GM12801 (cell line): ENCODE measurements around the gene TOX2.

Experiments used
- TF ChIP-seq, protein P1 (sequence below): IDR thresholded peaks from one replicate; pipeline ENCODE4 v1.5.1; 2011; ENCODE audit warnings: control low read depth; ENCODE audit not compliant: insufficient read length; ENCODE audit errors: extremely low read depth

The TOX2 gene

DNA sequence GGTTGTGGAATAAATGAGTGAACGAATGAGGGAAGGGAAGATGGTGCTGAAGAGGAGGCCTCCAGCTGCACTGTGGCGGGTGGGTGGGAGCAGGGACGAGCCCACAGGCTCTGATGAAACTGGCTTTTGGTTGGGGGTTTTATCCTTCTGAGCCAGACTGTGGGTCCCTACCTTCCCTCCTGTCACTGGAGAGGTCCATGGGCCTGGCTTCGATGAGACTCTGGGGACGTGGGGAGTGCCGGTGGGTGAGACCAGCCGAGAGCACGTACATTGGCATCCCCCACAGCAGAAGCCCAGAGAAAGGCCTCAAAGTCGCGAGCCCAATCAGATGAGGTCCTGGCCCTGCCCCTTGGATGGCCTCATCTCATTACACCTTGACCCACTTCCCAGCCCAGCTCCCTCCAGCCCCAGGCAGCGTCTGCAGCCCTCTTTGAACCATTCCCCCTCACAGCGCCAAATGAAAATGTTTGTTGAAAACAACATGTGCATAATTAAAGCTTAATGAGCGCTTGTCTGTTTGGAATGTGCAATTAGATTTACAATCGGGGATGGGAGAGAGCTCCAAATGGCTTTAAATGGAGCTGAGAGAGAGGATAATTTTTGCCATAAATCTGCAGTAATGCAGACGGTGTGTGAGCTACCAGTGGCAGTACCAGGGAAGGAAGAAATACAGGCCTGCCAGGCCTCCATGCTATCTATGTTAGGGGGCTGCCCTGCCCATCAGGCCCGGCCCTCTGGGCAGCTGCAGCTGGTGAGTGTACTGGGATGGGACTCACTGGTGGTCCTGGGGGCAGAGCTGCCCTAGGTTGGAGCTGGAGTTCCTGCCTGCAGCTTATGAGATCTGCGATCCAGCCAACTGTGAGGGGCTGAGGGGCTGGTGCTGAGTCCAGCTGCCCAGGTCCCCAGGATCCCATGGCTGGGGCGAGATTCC, 47.2 kb downstream of the TOX2 start:
- TF ChIP-seq, protein P1, sequence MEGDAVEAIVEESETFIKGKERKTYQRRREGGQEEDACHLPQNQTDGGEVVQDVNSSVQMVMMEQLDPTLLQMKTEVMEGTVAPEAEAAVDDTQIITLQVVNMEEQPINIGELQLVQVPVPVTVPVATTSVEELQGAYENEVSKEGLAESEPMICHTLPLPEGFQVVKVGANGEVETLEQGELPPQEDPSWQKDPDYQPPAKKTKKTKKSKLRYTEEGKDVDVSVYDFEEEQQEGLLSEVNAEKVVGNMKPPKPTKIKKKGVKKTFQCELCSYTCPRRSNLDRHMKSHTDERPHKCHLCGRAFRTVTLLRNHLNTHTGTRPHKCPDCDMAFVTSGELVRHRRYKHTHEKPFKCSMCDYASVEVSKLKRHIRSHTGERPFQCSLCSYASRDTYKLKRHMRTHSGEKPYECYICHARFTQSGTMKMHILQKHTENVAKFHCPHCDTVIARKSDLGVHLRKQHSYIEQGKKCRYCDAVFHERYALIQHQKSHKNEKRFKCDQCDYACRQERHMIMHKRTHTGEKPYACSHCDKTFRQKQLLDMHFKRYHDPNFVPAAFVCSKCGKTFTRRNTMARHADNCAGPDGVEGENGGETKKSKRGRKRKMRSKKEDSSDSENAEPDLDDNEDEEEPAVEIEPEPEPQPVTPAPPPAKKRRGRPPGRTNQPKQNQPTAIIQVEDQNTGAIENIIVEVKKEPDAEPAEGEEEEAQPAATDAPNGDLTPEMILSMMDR, result no peak

DNA sequence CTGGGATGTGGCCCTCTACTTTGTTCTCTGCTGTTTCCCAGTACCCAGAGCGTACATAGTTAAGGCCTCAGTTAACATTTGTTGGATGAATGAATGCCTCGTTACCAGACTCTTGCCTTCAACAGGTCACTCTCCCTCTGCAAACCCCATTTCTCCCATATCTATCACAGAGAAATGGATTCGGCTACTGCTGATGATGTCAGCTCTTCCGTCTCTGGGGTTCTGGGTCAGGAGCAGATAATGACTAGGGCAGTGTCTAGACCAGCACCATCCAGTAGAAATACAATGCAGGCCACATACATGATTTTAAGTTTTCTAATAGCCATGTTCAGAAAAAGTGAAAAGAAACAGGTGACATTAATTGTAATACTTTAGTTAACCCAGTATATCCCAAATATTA, 47.9 kb downstream of the TOX2 start:
- TF ChIP-seq, protein P1, result no peak

DNA sequence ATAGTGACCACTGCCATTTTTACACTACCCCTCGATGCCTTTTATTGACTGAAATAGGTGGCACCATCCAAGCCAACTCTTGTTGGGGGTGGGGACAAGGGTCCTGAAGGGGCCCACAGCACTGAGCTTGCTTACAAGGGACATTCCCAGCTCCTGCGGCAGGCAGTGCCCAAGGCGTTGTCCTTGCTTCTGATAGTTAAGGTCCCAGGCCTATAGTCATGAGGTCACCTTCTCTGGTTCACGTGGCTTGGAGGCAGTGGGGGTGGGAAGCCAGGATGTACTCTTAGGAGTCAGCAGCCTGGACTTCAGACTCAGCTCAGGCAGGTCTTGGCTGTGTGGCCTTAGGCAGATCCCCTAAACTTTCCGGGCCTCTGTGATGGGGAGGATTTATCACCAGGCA, 48.6 kb downstream of the TOX2 start:
- TF ChIP-seq, protein P1, result no peak

DNA sequence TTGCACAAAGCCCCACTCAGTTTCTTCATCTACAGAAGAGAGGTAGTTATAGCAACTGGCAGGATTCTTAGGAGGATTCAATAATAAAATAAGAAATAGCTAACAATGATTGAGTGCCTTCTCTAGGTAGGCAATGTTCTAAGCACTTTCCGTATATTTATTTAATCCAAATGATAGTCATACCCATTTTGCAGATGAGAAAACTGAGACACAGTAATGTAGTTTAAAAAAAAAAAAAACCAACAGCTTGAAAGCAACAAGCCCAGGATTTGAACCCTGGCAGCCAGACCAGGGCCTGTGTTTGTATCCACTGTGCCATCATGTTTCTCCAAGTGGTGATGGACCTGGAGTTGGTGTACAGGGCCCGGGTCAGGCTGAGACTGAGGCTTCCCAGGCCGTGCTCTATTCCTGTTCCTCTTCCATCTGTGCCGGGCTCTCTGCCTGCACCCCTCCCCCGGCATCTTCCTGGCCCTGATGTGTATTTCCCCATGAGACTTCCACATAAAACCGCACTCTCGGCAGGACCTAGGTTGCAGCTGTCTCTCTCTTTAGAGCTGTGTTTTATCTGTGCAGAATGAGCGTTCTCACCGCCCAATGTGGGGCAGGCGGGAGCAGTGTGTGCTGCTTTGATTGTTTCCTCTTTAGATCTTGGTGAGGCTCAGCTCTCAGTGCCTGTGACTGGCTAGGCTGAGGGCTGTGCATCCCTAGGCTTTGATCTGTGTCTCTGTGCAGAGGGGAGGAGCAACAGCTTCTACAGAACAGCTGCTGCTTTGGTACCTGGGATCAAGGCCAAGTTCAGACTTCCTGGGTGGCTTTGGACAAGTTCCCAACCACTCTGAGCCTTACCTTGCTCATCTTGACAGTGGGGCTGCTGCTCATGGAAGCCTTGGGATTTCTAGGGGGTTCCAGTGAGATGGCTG, 49.5 kb downstream of the TOX2 start:
- TF ChIP-seq, protein P1, result no peak

DNA sequence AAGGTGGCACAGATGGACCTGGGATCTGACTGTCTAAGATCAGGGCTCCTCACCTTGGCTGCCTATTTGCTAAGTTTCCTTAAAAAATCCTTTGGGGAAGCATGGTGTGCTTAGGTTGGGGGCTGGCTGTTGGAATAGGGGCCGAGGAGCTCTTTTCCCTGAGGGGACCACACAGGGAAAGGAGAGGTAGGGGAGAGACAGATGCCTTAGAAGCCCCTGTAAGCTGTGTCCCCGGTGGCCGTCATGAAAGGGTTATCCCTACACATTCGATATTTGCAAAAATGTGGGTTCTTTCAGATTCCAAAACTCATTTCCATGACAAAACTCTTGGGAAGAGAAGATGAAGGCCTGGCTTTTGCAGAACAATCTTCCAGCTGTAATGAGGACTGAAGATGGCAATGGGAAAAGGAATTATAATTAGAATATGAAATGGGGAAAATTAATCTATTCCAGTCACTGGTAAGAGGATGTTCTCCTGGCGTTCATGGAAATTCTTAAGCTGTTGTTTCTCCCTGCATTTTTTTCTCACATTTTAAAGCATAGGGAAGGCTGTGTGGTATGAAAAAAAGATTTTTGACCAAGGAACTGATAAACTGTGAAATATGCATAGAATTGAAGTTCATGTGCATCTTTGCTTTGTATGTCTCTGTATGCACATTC, 53.8 kb downstream of the TOX2 start:
- TF ChIP-seq, protein P1, result no peak

DNA sequence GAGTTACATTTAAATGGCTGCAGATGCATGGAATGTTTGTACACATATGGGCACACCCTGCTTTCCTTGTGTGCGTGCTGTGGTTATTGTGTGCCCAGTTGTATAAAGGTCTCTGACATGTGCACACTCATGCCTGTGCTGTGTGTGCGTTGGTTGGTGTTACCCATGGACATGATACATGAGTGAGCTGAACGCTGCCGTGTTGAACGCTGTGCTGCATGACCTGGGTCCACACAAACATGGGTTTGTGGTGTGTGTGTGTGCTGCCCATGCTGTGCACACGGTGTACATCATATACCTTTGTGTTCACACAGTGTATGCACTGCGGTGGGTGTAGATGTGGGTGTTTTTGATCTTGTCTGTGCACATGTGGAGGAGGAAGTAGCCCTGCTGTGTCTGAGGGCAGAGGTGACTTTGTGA, 54.4 kb downstream of the TOX2 start:
- TF ChIP-seq, protein P1, result no peak
